DLD1 (cell line): ENCODE measurements around the gene ABCA10.

ENCODE experiments used
- in situ Hi-C: cut with HindIII; loops from 2 replicates; pipeline ENCODE4 v1.10.0; 2017; ENCODE audit warnings: low sequenced_read_pairs

ABCA10 gene

DNA sequence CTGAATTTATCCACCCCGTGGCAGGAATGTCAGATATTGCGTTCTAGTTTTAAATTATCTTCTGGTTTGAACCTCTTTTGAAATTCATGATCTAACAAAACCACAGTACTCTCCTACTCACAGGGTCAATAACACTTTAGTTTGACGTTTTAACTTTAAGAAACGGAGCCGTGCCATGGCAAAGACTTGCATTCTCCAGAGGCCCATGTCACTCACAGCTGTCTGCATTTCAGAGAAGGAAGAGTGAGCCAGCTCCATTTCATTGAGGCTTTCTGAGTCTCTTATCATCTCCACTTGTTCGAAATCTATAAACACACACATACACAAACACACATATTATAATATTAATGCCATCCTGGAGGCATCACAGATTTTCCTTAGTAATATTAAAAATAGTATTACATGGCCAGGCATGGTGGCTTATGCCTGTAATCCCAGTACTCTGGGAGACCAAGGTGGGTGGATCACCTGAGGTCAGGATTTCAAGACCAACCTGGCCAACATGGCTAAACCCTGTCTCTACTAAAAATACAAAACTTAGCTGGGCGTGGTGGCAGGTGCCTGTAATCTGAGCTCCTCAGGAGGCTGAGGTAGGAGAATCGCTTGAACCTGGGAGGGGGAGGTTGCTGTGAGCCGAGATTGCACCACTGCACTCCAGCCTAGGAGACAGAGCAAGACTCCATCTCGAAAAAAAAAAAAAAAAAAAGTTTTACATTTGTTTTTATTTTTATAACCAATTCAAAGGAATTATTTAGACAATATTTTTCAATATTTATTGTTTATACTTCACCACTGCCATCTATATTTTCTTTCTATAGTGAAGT is 122.5 kb downstream of the ABCA10 start:
- in situ Hi-C loops: no loop called here

DNA sequence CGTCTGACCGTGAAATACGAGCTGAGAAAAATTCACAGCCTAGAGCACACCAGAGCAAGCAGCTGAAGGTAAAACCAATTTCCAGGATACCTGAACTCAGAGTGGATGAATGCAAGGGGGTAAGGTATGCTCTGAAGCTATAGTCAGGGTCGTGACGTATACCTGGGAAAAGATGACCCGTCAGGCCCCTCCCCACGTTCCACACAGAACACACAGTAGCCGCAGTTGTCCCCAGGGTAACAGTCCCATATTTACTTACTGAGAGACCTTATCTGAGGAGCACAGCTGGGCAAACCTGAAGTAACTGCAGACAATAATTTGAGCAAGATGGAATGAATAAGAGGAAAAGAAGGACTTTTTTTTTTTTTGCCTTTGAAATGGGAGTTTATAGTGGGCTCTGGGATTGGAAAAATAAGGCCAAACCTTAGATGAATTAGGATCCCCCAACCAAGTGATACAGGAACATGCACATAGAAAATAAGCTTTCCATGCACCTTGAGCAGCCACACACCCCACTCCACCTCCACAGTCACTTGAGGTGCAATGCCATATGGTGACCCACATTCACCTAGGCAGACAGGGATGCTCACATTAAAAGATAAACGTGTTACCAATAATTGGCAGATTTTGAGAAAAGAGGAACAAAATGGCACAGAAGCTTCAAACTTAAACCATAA is 124.9 kb downstream of the ABCA10 start:
- in situ Hi-C loops: no loop called here

DNA sequence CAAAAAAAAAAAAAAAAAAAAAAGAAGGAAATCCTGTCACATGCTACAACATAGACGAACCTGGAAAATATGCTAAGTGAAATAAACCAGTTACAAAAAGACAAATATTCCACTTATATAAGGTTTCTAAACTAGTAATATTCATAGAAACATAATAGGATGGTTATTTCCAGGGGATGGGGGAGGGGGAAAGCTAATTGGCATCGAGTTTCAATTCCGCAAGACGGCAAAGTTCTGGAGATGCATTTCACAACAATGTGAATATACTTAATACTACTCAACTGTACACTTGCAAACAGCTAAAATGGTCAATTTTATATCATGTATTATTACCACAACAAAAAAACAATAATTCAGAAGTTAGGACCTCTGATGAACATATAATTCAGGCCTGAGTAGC is 130.0 kb downstream of the ABCA10 start:
- in situ Hi-C loops: no loop called here
